Measurements from ENCODE around the gene CYB561D1.

- TF ChIP-seq CTCF (conservative IDR thresholded peaks at IDR 0.05; ENCODE audit: low read length): no peak
- TF ChIP-seq EZH2phosphoT487 (IDR thresholded peaks at IDR 0.05; ENCODE audit: borderline replicate concordance): no peak
These were observed 15.6 kb downstream of the CYB561D1 start, which contains the start of gene AMIGO1 for GRCh38 chr1:109509176-109510134.

All from Loucy (cell line).